ENCODE data around the gene CHD1L. TPM values are rescaled to one million over a fixed set of nuclear protein-coding genes. Genes with fewer than 3 reads are reported as not detected.

Gene CHD1L
- 49.8 and 58.0 TPM in 2 replicates for total RNA-seq (2014; rRNA removed; shearing (Covaris generic))

GRCh38 chr1:147242449-147243227 is at the start of gene CHD1L:
CHD1L (plus strand) TSS chr1:147242684; CDS start chr1:147242704, 20 bp downstream.

GRCh38 chr1:147225193-147225730 is 17.2 kb upstream of the CHD1L start, which contains the start of gene FMO5:
FMO5 (minus strand) TSS chr1:147225339; CDS start chr1:147225029, 310 bp downstream.

Other genes starting within 250 kb of the CHD1L start
- 19.4 and 21.4 TPM in 2 replicates for gene PRKAB2, start 70.2 kb upstream of the CHD1L start, total RNA-seq (2014; rRNA removed; shearing (Covaris generic))
- gene FMO5, start 17.3 kb upstream of the CHD1L start, total RNA-seq (2014; rRNA removed; shearing (Covaris generic)), result 0.29 and 0.53 TPM in 2 replicates